Fibroblast of villous mesenchyme (primary cell): Measurements from ENCODE around the gene SP2. TPM values are rescaled to one million over a fixed set of nuclear protein-coding genes. Genes with fewer than 3 reads are reported as not detected.
"Not testable (repeated sequence)": the region's sequence is repeated elsewhere in the genome, so short reads cannot be mapped to it uniquely, and the experiment has no call there.

Experiments
- DNase-seq: peaks from one replicate; pipeline ENCODE4 v3.0.0-alpha.2; 2010; ENCODE audit warnings: low read depth
- H3K4me3 ChIP-seq: 2 replicates; pipeline ENCODE4 v1.5.1; 2011; ENCODE audit warnings: low read depth, mild to moderate bottlenecking, low read length
- CTCF ChIP-seq: IDR thresholded peaks from 2 replicates; pipeline ENCODE4 v1.5.1; 2012; ENCODE audit warnings: low read depth, mild to moderate bottlenecking, low read length; ENCODE audit not compliant: insufficient read depth
- total RNA-seq: library from RNA; depleted of rRNA; stranded (reverse); fragments of >200 nt; gene quantifications from 2 replicates; pipeline ENCODE4 v1.2.3, GENCODE V29; 2012

SP2 gene
- total RNA-seq, 1 donor: 2.2 TPM

- TF ChIP-seq CTCF: no peak
- no peak overlapping the region for H3K4me3 ChIP-seq
- no peak for DNase-seq
Measured at GRCh38 chr17:47914306-47914948, 18.4 kb downstream of the SP2 start.

- no peak for DNase-seq
- no peak overlapping the region for H3K4me3 ChIP-seq
- TF ChIP-seq CTCF: no peak
Measured at GRCh38 chr17:47915776-47916398, 19.9 kb downstream of the SP2 start.

GRCh38 chr17:47916489-47917208, 20.6 kb downstream of the SP2 start:
- no peak for DNase-seq
- TF ChIP-seq CTCF: no peak
- no peak overlapping the region for H3K4me3 ChIP-seq

GRCh38 chr17:47917581-47917980, 21.5 kb downstream of the SP2 start:
- DNase-seq: no peak
- no peak for TF ChIP-seq CTCF
- no peak overlapping the region for H3K4me3 ChIP-seq

- no peak for DNase-seq
- H3K4me3 ChIP-seq: no peak overlapping the region
- TF ChIP-seq CTCF: no peak
Measured at GRCh38 chr17:47918006-47918405, 22.0 kb downstream of the SP2 start.

- no peak for DNase-seq
- TF ChIP-seq CTCF: no peak
- H3K4me3 ChIP-seq: no peak overlapping the region
Measured at GRCh38 chr17:47918991-47919390, 23.0 kb downstream of the SP2 start.

GRCh38 chr17:47919889-47920288, 23.9 kb downstream of the SP2 start:
- DNase-seq, H3K4me3 ChIP-seq: not testable (repeated sequence)
